Ovary (tissue), 3 donors: Measurements from ENCODE around the gene FOXR2.

Experiments
- EP300 ChIP-seq: sonication (generic); formaldehyde crosslinking; IDR thresholded peaks from one replicate; pipeline ENCODE4 v1.6.1; 2017; ENCODE audit warnings: antibody characterized with exemption
- POLR2A ChIP-seq: fragments of 450-650 bp; IDR thresholded peaks from one replicate; pipeline ENCODE4 v1.6.1; 2017; ENCODE audit warnings: antibody characterized with exemption, mild to moderate bottlenecking, moderate library complexity
- TF ChIP-seq, protein P1 (sequence below), 3 donors: fragments of 450-650 bp in 2 of 3; fragments of 200-600 bp in 1 of 3; IDR thresholded peaks; one replicate each; pipeline versions ENCODE4 v1.5.1 to v1.8.0; 2016 to 2022; ENCODE audit warnings: antibody characterized with exemption in 3 of 3, mild to moderate bottlenecking in 1 of 3
- donor health status: DM: no; HTN: no; CAD: no.

DNA sequence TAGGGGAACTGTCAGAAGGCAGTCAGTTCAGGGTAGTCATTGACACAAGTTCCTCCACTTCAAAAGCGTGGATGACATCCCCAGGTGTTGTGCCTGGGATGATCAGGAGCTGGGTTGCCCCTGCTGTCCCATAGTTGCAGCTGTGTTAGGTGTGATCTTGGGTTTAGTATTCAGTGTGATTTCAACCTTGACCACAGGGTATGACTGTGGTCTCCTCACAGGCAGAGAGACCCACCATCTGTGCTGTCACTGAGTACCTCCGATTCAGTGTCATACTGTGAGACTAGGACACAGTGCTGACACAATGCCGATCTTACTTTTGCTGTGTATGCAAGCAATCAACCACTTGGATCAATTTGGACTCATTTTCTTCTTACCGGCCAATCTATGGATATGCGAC lies 25.2 kb downstream of the FOXR2 start:
- TF ChIP-seq, protein P1, sequence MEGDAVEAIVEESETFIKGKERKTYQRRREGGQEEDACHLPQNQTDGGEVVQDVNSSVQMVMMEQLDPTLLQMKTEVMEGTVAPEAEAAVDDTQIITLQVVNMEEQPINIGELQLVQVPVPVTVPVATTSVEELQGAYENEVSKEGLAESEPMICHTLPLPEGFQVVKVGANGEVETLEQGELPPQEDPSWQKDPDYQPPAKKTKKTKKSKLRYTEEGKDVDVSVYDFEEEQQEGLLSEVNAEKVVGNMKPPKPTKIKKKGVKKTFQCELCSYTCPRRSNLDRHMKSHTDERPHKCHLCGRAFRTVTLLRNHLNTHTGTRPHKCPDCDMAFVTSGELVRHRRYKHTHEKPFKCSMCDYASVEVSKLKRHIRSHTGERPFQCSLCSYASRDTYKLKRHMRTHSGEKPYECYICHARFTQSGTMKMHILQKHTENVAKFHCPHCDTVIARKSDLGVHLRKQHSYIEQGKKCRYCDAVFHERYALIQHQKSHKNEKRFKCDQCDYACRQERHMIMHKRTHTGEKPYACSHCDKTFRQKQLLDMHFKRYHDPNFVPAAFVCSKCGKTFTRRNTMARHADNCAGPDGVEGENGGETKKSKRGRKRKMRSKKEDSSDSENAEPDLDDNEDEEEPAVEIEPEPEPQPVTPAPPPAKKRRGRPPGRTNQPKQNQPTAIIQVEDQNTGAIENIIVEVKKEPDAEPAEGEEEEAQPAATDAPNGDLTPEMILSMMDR (IDR thresholded peaks at IDR 0.05) = no peak
- TF ChIP-seq EP300 = no peak
- TF ChIP-seq POLR2A = no peak
